Islet of Langerhans (tissue), 1 donor: ENCODE measurements around the gene MREG.

ENCODE experiments used
- FAIRE-seq: peaks from one replicate; lab custom pipeline; 2011; peaks lifted over from hg19 to GRCh38; lab: Jason Lieb, UNC

MREG gene

DNA sequence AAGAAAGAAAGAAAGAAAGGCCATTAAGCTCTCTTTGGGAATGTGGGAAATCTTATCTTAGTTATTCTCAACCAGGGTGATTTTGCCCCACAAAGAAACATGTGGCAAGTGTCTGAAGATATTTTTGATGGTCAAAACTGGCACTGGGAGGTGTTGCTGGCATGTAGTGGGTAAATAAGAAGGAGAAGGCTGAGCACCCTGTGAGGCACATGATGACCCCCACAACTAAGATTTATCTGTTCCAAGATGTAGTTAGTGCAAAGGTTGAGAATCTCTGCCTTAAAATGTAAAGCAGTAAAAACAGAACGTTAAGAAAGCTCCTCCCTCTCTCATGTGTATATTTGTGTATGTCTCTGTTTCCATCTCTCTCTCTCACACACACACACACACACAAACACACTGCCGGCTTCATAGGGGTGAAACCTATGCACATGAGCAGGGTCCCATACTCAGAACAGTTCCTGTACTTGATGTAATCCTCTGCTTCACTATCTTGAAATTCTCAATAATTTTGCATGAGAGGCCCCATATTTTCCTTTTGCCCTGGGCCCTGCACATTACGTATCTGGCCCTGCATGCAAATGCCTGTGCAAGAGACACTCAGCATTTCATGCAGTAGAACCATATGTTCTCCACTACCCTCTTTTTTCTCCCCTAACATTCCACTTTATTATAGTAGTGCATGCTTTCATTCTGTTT, 94.3 kb downstream of the MREG start:
- FAIRE-seq = no peak

DNA sequence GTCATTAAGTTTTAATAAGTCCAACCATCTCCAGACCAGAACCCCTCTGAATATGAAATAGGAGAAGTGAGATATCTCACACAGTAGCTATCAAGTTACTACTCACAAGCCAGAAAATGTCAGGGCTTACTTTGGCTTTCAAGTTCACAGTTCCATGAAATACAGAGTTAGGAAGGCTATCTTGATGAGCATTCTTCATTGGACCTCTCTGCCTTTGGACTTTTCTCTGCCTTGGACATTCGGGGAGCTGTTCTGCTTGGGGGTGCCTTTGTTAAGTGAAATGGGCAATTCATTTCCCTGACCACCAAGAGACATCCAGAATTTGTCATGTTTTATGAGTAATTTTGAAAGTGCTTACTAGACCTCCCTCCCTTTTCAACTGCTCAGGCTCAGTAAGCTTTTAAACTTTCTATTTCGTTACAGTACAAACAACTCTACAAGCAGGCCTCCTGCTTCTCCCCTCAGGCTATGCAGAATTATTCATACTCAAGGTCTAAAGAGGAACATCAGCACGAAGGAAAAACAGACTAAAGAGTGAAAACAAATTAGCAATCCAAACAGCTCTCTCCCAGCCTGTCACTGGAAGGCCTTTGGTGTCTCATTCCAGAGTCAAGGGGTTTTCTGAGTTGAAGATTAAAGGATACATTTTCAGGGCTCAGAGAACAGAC, 95.3 kb downstream of the MREG start:
- no peak for FAIRE-seq

- no peak for FAIRE-seq
These were observed 97.9 kb downstream of the MREG start for GRCh38 chr2:215915441-215915840.

- no peak for FAIRE-seq
These were observed 98.6 kb downstream of the MREG start for GRCh38 chr2:215914777-215915165.

- no peak for FAIRE-seq
These were observed 99.1 kb downstream of the MREG start for GRCh38 chr2:215914054-215914776.

GRCh38 chr2:215912299-215912842, 101.0 kb downstream of the MREG start:
- FAIRE-seq = no peak

DNA sequence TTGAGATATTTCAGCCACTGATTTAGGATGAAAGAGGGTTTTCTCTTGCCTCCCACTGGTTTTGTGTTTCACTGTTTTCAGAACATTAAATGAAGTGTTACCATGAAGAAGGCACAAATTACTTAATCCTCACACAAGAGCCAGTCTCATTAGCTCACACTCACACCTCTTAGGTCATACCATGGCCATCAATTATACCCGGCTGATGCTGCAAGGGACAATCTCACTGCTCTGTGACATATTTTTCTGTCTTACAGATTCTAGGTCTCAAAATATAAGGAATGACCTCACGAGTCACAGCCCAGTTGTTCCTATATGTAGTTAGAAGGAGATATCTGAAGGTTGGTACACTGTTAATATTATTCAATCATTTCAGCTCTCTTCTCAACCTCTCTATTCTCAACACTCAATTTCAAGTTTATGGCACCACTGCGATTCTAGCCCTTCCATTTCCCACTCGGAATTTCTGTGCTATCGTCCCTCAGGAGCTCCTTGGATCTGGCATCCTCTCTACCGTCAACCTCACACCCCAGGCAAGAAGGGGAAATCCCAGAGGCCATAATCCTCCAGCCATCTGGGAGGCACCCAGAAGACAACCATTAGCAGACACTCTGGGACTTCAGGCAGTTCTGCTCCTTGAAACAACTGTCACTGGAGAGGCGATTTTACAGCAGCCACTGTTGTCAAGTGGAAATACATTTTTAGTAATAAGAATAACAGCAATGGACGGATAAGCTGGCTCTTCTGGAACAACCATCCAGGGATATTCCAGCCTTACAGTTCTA, 101.9 kb downstream of the MREG start:
- FAIRE-seq = no peak

GRCh38 chr2:215910180-215910579, 103.2 kb downstream of the MREG start:
- FAIRE-seq = no peak

DNA sequence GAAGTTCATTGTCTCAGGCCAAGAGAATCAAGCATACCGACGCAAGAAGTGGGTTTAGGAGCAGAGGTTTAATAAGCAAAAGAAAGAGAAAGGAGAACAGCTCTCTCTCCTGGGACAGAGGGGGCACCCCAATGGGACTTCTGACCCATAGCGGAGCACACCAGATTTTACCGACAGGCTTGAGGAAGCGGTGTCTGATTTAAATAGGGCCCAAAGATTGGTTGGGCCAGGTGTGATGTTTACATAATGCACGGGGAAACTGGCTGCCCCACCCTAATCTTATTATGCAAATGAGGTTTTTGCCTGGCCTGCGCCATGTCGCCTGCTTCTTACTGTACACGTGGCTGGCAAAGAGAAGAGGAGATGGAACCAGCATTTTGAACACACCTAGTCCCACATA, 106.2 kb downstream of the MREG start:
- no peak for FAIRE-seq

DNA sequence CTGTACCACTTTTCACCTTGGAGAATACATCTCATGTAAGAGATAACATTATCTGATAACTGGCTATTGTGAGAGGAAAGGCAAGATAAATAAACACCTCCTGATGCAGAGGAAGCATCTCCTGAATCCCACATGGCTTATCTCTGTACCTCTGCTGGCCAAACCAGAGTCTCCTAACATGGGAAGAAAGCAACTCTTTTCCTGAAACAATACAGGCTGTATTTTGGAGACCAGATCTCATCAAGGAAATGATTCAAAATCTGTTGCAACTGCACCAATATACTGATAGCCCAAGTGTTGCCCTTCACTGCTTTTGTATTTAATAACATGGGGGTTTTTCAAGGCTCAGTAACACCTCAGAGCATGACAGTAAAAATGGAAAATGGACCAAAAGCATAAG, 106.9 kb downstream of the MREG start:
- no peak for FAIRE-seq

DNA sequence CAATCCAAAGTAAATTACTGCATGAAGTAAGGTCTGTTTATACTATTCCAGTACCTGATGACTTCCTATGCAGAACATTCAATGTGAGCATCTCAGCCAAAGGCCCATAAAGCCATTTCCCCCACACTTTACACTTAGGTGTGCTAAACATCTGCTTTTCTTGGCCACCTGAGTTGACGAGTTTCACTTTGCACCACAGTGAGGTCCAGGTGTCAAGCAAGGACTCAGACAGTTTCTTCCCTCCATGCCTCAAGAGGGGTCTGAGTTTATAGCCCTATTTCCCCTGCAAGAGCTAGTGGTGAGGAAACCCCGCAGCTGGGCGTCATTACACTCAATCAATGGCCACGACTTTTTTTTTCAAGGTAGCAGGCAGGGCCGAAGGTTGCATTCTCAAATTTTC, 107.7 kb downstream of the MREG start:
- FAIRE-seq = no peak

GRCh38 chr2:215904101-215904500, 109.2 kb downstream of the MREG start:
- FAIRE-seq = no peak

DNA sequence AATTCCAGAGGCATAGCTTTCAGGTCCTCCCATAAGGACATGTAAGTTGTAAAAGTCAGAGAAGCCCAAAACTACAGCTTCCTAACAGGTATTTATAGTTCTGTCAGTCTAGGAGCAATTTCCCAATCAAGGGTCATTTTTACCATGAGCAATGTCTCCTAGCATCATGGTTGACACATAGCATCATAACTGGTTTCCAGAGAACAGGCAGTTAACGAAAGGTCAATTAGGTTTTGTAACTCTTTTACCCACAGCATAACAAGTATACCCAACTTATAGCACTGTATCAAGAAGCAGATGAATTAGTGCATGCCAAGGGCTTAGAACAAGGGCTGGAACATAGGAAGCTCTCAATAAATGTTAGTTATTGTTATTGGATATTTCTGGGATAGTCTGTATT, 110.1 kb downstream of the MREG start:
- no peak for FAIRE-seq

DNA sequence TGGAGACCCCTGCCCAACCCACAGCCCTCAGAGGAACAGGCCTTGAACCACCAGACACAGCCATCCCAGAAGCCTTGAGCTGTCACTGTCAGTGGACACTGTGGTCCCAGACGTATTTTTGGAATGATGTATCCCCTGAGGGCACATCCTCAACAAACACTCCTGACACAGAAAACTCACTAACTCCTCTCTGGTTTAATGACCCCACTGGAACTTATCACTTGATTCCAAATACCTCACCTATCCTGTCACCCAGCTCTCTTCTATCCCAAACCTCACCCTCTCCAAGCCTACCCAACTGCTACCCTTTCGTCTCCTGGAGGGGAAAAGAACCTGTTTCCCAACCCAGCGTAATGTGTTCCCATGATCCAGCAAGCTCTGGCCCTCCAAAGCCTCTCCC, 111.6 kb downstream of the MREG start:
- FAIRE-seq = no peak

DNA sequence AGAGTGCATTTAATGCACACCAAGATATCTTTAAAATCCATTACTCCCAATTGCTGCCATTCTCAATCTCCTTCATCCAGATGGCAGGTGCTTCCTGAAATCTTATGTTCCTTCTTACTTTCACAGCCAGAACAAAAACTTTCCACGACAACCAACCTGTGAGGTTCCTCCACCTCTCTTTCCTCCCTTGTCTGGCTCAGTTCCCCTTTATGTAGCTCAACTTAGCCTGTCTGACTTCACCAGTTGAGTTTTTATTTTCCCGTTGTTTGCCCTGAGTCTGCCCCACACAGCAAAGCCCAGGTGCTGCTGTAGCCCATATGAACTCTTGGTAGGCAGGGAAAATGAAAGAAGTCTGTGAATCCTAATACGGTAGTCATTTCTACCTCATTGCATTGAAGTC, 112.5 kb downstream of the MREG start:
- FAIRE-seq = no peak

DNA sequence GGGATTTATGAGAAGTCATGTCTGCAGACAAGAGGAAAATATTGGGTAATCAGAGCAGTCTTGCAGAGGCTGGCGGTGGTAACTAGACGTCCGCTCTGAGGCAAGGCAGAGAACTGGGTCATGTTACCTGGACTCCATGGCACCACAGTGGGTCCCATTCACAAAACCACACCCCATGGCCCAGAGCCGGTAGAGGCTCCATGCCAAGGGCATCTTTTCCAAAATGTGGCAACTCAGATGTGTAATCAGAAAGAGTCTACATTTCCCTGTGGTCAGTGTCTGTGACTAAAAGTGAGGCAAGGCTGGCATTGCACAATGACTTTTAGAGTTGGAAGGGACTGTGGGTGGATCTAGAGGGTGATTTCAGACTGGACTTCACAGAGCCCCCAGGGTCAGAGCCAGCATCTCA, 113.1 kb downstream of the MREG start:
- no peak for FAIRE-seq

- FAIRE-seq = no peak
These were observed 113.9 kb downstream of the MREG start for GRCh38 chr2:215899141-215900074.

DNA sequence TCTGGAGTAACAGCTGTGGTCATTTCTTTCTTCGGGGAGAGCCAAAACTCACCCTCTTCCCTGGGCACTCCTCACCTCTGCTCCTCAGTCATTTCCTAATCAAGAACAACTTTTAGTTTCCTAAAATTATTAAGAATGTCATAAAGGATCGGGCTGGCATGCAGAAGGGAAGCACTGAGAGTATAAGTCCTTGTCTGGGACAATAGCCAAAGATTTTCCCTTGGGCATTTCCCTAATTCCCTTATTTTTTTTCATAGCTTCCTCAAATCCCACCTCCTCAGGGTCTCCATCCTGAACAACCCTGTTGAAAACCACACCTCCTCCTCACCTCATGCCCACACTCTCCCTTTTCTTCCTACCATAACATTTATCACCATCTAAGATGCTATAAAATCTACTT, 115.0 kb downstream of the MREG start:
- FAIRE-seq = no peak

DNA sequence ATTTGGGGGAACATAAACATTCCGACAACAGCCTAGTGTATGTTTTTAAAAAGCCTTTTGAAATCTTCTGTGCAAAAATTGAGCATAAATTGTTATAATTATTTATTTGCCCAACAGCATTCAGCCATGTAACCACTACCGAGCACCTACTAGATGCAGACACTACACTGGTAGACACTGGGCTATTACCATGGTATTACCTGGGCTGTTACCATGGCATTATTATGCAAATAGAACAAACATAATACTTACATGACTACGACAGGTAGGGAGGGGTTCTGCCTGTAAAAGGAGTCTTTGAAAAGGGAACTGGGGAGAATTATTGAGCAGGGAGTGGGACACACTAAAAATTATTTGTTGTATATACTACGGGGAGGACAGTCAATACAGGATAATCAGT, 116.4 kb downstream of the MREG start:
- no peak for FAIRE-seq

- no peak for FAIRE-seq
These were observed 118.0 kb downstream of the MREG start for GRCh38 chr2:215895330-215895729.
